Stimulated activated effector memory CD8-positive, alpha-beta T cell treated with anti-CD3 and anti-CD28 coated beads, Interleukin-12 subunit alpha, Interleukin-12 subunit beta, amount 100 ng/mL, for 72 hours (primary cell): Measurements from ENCODE around the gene SERAC1.
"Not testable (repeated sequence)": the region's sequence is repeated elsewhere in the genome, so short reads cannot be mapped to it uniquely, and the experiment has no call there.

Experiments used
- ATAC-seq: fragments of 150-1000 bp; cut with Tn5 transposase; 2 replicates; pipeline ENCODE4 v1.10.0; 2021
- DNase-seq, 2 donors: peaks; one replicate each; pipeline ENCODE4 v3.0.0; 2021 to 2022; ENCODE audit warnings: low spot score in 2 of 2
- H3K27ac Mint-ChIP-seq: one replicate; pipeline ENCODE4 v1.8.0; 2022; ENCODE audit warnings: mild to moderate bottlenecking, mixed read lengths
- H3K36me3 Mint-ChIP-seq: one replicate; pipeline ENCODE4 v1.8.0; 2022; ENCODE audit warnings: mild to moderate bottlenecking, mixed read lengths
- H3K4me1 Mint-ChIP-seq: one replicate; pipeline ENCODE4 v1.8.0; 2022; ENCODE audit warnings: mixed read lengths
- H3K4me3 Mint-ChIP-seq: one replicate; pipeline ENCODE4 v1.8.0; 2022; ENCODE audit warnings: mild to moderate bottlenecking, mixed read lengths
- H3K9me3 Mint-ChIP-seq: one replicate; pipeline ENCODE4 v1.8.0; 2022; ENCODE audit warnings: mixed read lengths

Gene SERAC1

GRCh38 chr6:158168040-158168289, at the start of gene SERAC1:
Gene SERAC1 (minus strand): TSS chr6:158168262. CDS start chr6:158158363, 9,899 bp downstream.
- peak within 1 kb of the TSS; percentile 97 for H3K27ac Mint-ChIP-seq
- peak; percentile 72 for ATAC-seq
- peak within 1 kb of the TSS; percentile 87 for H3K4me3 Mint-ChIP-seq
- DNase-seq: no peak
- peaks cover 34% of the 10 kb centered on the region for H3K4me1 Mint-ChIP-seq
- H3K36me3 Mint-ChIP-seq: no peaks in the 10 kb centered on the region
- no peaks in the 10 kb centered on the region for H3K9me3 Mint-ChIP-seq

GRCh38 chr6:158213925-158214674, 46.0 kb upstream of the SERAC1 start:
- peak; percentile 31 to 66 for DNase-seq
- Mint-ChIP-seq H3K36me3 (no peaks in the 10 kb centered on the region), H3K4me1 (peaks cover 7% of the 10 kb centered on the region), H3K4me3 (no peak overlapping the region), H3K9me3 (no peaks in the 10 kb centered on the region), H3K27ac (no peak overlapping the region)
- peak; percentile 96 for ATAC-seq

- Mint-ChIP-seq H3K27ac (peak overlapping the region; percentile 77), H3K4me3 (peak overlapping the region; percentile 27), H3K9me3 (no peaks in the 10 kb centered on the region), H3K4me1 (peaks cover 27% of the 10 kb centered on the region), H3K36me3 (no peaks in the 10 kb centered on the region)
- peak; percentile 73 for ATAC-seq
- no peak for DNase-seq
These were observed 43.4 kb upstream of the SERAC1 start for GRCh38 chr6:158211273-158212055.

- H3K4me1 Mint-ChIP-seq: peaks cover 27% of the 10 kb centered on the region
- DNase-seq, H3K27ac Mint-ChIP-seq, H3K4me3 Mint-ChIP-seq, ATAC-seq, H3K9me3 Mint-ChIP-seq, H3K36me3 Mint-ChIP-seq: not testable (repeated sequence)
These were observed 41.7 kb upstream of the SERAC1 start for GRCh38 chr6:158209582-158210333.

- H3K9me3 Mint-ChIP-seq: not testable (repeated sequence)
- peaks cover 27% of the 10 kb centered on the region for H3K4me1 Mint-ChIP-seq
These were observed 40.4 kb upstream of the SERAC1 start for GRCh38 chr6:158208226-158209030.

GRCh38 chr6:158207422-158207788, 39.3 kb upstream of the SERAC1 start:
- peak; percentile 16 to 71 for DNase-seq
- ATAC-seq: peak; percentile 97
- Mint-ChIP-seq H3K4me1 (peaks cover 27% of the 10 kb centered on the region), H3K36me3 (no peaks in the 10 kb centered on the region), H3K9me3 (no peaks in the 10 kb centered on the region), H3K27ac (peak overlapping the region; percentile 73), H3K4me3 (peak overlapping the region; percentile 34)

More at GRCh38 chr6:158208226-158209030, 40.4 kb upstream of the SERAC1 start:
- ATAC-seq, H3K36me3 Mint-ChIP-seq, DNase-seq: not testable (repeated sequence)
- Mint-ChIP-seq H3K4me3 (peak overlapping the region; percentile 42), H3K27ac (peak overlapping the region; percentile 73)

- Mint-ChIP-seq H3K27ac (peak overlapping the region; percentile 73), H3K4me3 (peak overlapping the region; percentile 34), H3K9me3 (no peaks in the 10 kb centered on the region), H3K36me3 (no peaks in the 10 kb centered on the region), H3K4me1 (peaks cover 26% of the 10 kb centered on the region)
- ATAC-seq: peak; percentile 61
- DNase-seq: no peak
These were observed 38.8 kb upstream of the SERAC1 start for GRCh38 chr6:158206740-158207421.

GRCh38 chr6:158205169-158205944, 37.3 kb upstream of the SERAC1 start:
- peaks cover 21% of the 10 kb centered on the region for H3K4me1 Mint-ChIP-seq
- H3K27ac Mint-ChIP-seq: peak overlapping the region; percentile 69
- no peaks in the 10 kb centered on the region for H3K9me3 Mint-ChIP-seq
- no peaks in the 10 kb centered on the region for H3K36me3 Mint-ChIP-seq
- no peak overlapping the region for H3K4me3 Mint-ChIP-seq
- DNase-seq: no peak
- no peak for ATAC-seq

GRCh38 chr6:158198461-158198860, 30.4 kb upstream of the SERAC1 start:
- no peak overlapping the region for H3K27ac Mint-ChIP-seq
- H3K4me3 Mint-ChIP-seq: no peak overlapping the region
- DNase-seq (no peak), ATAC-seq (no peak)
- peaks cover 2% of the 10 kb centered on the region for H3K36me3 Mint-ChIP-seq
- H3K4me1 Mint-ChIP-seq: no peaks in the 10 kb centered on the region
- H3K9me3 Mint-ChIP-seq: no peaks in the 10 kb centered on the region

- no peak overlapping the region for H3K27ac Mint-ChIP-seq
- no peaks in the 10 kb centered on the region for H3K9me3 Mint-ChIP-seq
- peaks cover 29% of the 10 kb centered on the region for H3K36me3 Mint-ChIP-seq
- no peak overlapping the region for H3K4me3 Mint-ChIP-seq
- no peaks in the 10 kb centered on the region for H3K4me1 Mint-ChIP-seq
- ATAC-seq (no peak), DNase-seq (no peak)
These were observed 26.6 kb upstream of the SERAC1 start for GRCh38 chr6:158194487-158195280.

- no peak for ATAC-seq
- no peak overlapping the region for H3K27ac Mint-ChIP-seq
- H3K4me3 Mint-ChIP-seq: no peak overlapping the region
- no peaks in the 10 kb centered on the region for H3K9me3 Mint-ChIP-seq
- no peak for DNase-seq
- peaks cover 37% of the 10 kb centered on the region for H3K36me3 Mint-ChIP-seq
- H3K4me1 Mint-ChIP-seq: peaks cover under 1% of the 10 kb centered on the region
These were observed 23.7 kb upstream of the SERAC1 start for GRCh38 chr6:158191761-158192160.

GRCh38 chr6:158191032-158191431, 23.0 kb upstream of the SERAC1 start:
- H3K36me3 Mint-ChIP-seq: peaks cover 42% of the 10 kb centered on the region
- no peaks in the 10 kb centered on the region for H3K9me3 Mint-ChIP-seq
- ATAC-seq: no peak
- DNase-seq: no peak
- no peak overlapping the region for H3K27ac Mint-ChIP-seq
- no peak overlapping the region for H3K4me3 Mint-ChIP-seq
- peaks cover 8% of the 10 kb centered on the region for H3K4me1 Mint-ChIP-seq

- Mint-ChIP-seq H3K9me3 (no peaks in the 10 kb centered on the region), H3K4me3 (no peak overlapping the region), H3K27ac (no peak overlapping the region), H3K4me1 (peaks cover 17% of the 10 kb centered on the region), H3K36me3 (peaks cover 42% of the 10 kb centered on the region)
- no peak for ATAC-seq
- no peak for DNase-seq
These were observed 20.5 kb upstream of the SERAC1 start for GRCh38 chr6:158188591-158188990.
